K562 (cell line): ENCODE results near the gene AKT3. TPM values are rescaled to one million over a fixed set of nuclear protein-coding genes. Genes with fewer than 3 reads are reported as not detected.

ENCODE experiments used
- ATAC-seq: fragments of 200-7000 bp; cut with Tn5 transposase; 3 replicates; pipeline ENCODE4 v1.9.1; 2020; ENCODE audit warnings: moderate library complexity
- BruUV-seq: library from RNA; stranded (reverse); fragments of 400-500 nt; replicated peaks from 2 replicates; lab custom pipeline; 2021; lab: Mats Ljungman, UMichigan
- CTCF ChIA-PET: fragments of 300-600 bp; formaldehyde crosslinking; extraction: SDS; loops from one replicate; lab custom pipeline; 2021; ENCODE audit warnings: low intra/inter-chr PET ratio; lab: Yijun Ruan, JAX
- POLR2A ChIA-PET: fragments of 300-600, 350-650 bp; sonication (Branson Sonifier 250); formaldehyde crosslinking; extraction: SDS; loops from one replicate; lab custom pipeline; 2021; ENCODE audit warnings: antibody characterized with exemption, inconsistent platforms; lab: Yijun Ruan, JAX
- DNase-seq, 4 experiments: peaks; one replicate each; pipeline versions ENCODE4 v3.0.0 to v3.0.0-alpha.2; 2011 to 2018; ENCODE audit warnings: low spot score in 3 of 4, mixed read lengths in 3 of 4; ENCODE audit errors: extremely low read depth in 1 of 4
- FAIRE-seq: peaks from 2 replicates; lab custom pipeline; 2011; peaks lifted over from hg19 to GRCh38; lab: Jason Lieb, UNC
- H2AFZ ChIP-seq: 2 replicates; pipeline ENCODE4 v1.6.0; 2011; ENCODE audit warnings: low read depth, low read length, control low read depth, inconsistent platforms
- H3K27ac ChIP-seq: fragments of 200-600 bp; 3 replicates; pipeline ENCODE4 v1.8.0; 2011; ENCODE audit warnings: low read depth, mild to moderate bottlenecking, control low read depth, inconsistent platforms, low read length, moderate library complexity, mixed read lengths; ENCODE audit errors: extremely low read depth
- H3K27me3 ChIP-seq, 2 experiments: fragments of 300-600 bp in 1 of 2; 2 replicates in 1 of 2; 3 replicates in 1 of 2; pipeline versions ENCODE4 v1.6.0 to v1.8.0; 2011; ENCODE audit warnings: inconsistent platforms in 2 of 2, low read length in 2 of 2, mild to moderate bottlenecking in 1 of 2, mixed read lengths in 1 of 2, moderate library complexity in 1 of 2; ENCODE audit not compliant: control insufficient read depth in 2 of 2, insufficient read depth in 2 of 2
- H3K36me3 ChIP-seq: fragments of 300-600 bp; 3 replicates; pipeline ENCODE4 v1.8.0; 2011; ENCODE audit warnings: mild to moderate bottlenecking, low read length, inconsistent platforms; ENCODE audit not compliant: control insufficient read depth, insufficient read depth
- H3K4me1 ChIP-seq, 2 experiments: fragments of 200-600 bp in 1 of 2; replicated peaks in 1 of 2; 2 replicates in 1 of 2; 3 replicates in 1 of 2; pipeline versions ENCODE4 v1.5.1 to v1.8.0; 2011; ENCODE audit warnings: inconsistent platforms in 2 of 2, low read length in 2 of 2, mild to moderate bottlenecking in 1 of 2, mixed read lengths in 1 of 2, moderate library complexity in 1 of 2; ENCODE audit not compliant: control insufficient read depth in 2 of 2, insufficient read depth in 2 of 2
- H3K4me2 ChIP-seq: 2 replicates; pipeline ENCODE4 v1.6.1; 2011; ENCODE audit warnings: low read length, control low read depth, inconsistent platforms, mixed read lengths; ENCODE audit not compliant: insufficient read depth
- H3K4me3 ChIP-seq: fragments of 200-600 bp; sonication (generic), shearing (Covaris generic); 2 replicates; pipeline ENCODE4 v1.5.1; 2016; ENCODE audit warnings: control low read depth, inconsistent platforms
- H3K79me2 ChIP-seq: fragments of 200-600 bp; 3 replicates; pipeline ENCODE4 v1.8.0; 2011; ENCODE audit warnings: low read length, inconsistent platforms; ENCODE audit not compliant: control insufficient read depth, insufficient read depth
- H3K9ac ChIP-seq, 2 experiments: 2 replicates each; pipeline versions ENCODE4 v1.6.0 to v1.6.1; 2011; ENCODE audit warnings: low read depth in 2 of 2, low read length in 2 of 2, control low read depth in 1 of 2, inconsistent platforms in 1 of 2, mild to moderate bottlenecking in 1 of 2, mixed read lengths in 1 of 2; ENCODE audit not compliant: insufficient read depth in 1 of 2
- H3K9me1 ChIP-seq: one replicate; pipeline ENCODE4 v1.6.0; 2011; ENCODE audit warnings: inconsistent platforms, mild to moderate bottlenecking, low read length, moderate library complexity; ENCODE audit not compliant: control insufficient read depth, insufficient read depth
- H3K9me3 ChIP-seq: replicated peaks from 2 replicates; pipeline ENCODE4 v1.5.1; 2011; ENCODE audit warnings: low read depth, low read length, inconsistent platforms; ENCODE audit not compliant: control insufficient read depth, insufficient read depth
- H4K20me1 ChIP-seq: replicated peaks from 2 replicates; pipeline ENCODE4 v1.6.1; 2011; ENCODE audit warnings: low read length, inconsistent platforms, mixed read lengths; ENCODE audit not compliant: control insufficient read depth, insufficient read depth
- HMGN3 ChIP-seq: IDR thresholded peaks from 2 replicates; pipeline ENCODE4 v1.6.1; 2011; ENCODE audit warnings: borderline replicate concordance, low read depth, mild to moderate bottlenecking, mixed read lengths, low read length; ENCODE audit not compliant: insufficient read length; ENCODE audit errors: extremely low read depth
- KLF1 ChIP-seq: fragments of 450-650 bp; IDR thresholded peaks from 2 replicates; pipeline ENCODE4 v1.6.1; 2016; ENCODE audit warnings: missing genetic modification characterization, missing compliant biosample characterization
- NRF1 ChIP-seq, 2 experiments: fragments of 450-650 bp; IDR thresholded peaks in 1 of 2; conservative IDR thresholded peaks in 1 of 2; 2 replicates each; pipeline ENCODE4 v1.6.1; 2014; ENCODE audit warnings: mild to moderate bottlenecking in 2 of 2
- PCBP1 ChIP-seq: fragments of 200-400 bp; formaldehyde crosslinking; IDR thresholded peaks from 2 replicates; pipeline ENCODE4 v1.6.1; 2018; ENCODE audit warnings: mild to moderate bottlenecking, low read depth, low read length; ENCODE audit not compliant: poor library complexity, severe bottlenecking
- PHF8 ChIP-seq: fragments of 200-600 bp; sonication (generic); IDR thresholded peaks from 2 replicates; pipeline ENCODE4 v1.6.1; 2012; ENCODE audit warnings: mixed run types, mild to moderate bottlenecking, inconsistent platforms, low read length, moderate library complexity, borderline replicate concordance
- TOE1 ChIP-seq, 2 experiments: fragments of 450-650 bp in 1 of 2; sonication (generic) in 1 of 2; formaldehyde crosslinking in 1 of 2; IDR thresholded peaks; 2 replicates each; pipeline versions ENCODE4 v1.7.1 to v1.8.0; 2016 to 2022; ENCODE audit warnings: borderline replicate concordance in 2 of 2, mild to moderate bottlenecking in 2 of 2, antibody characterized with exemption in 1 of 2, inconsistent platforms in 1 of 2, low read depth in 1 of 2, missing genetic modification reagents in 1 of 2, moderate library complexity in 1 of 2
- ZNF140 ChIP-seq: fragments of 250-450 bp; sonication (Bioruptor Pico); IDR thresholded peaks from 2 replicates; pipeline ENCODE4 v1.8.0; 2021; ENCODE audit warnings: moderate library complexity, mild to moderate bottlenecking, inconsistent platforms
- WGBS: fragments of 100-300 bp; shearing (Covaris generic); methylation state at CpG from one replicate; pipeline ENCODE4 v1.1.6; 2016; ENCODE audit warnings: low coverage, mixed read lengths; ENCODE audit not compliant: insufficient coverage; ENCODE audit errors: missing lambda C conversion rate; 5-methylcytosine and 5-hydroxymethylcytosine counted together
- in situ Hi-C: fragments of 300-500 bp; cut with MboI; formaldehyde crosslinking; loops from 4 replicates; pipeline ENCODE4 v1.15.0; 2018; ENCODE audit warnings: inconsistent platforms, mixed read lengths
- intact Hi-C: fragments of 100-400 bp; cut with micrococcal nuclease; formaldehyde crosslinking; loops from 2 replicates; pipeline ENCODE4 v1.14.2; 2022
- polyA plus RNA-seq, 8 experiments: library from polyadenylated mRNA; depleted of rRNA in 4 of 8; stranded (reverse) in 5 of 8; unstranded in 3 of 8; fragments of >200 nt; fragmentation: Nextera tagmentation in 2 of 8; fragmentation: Illumina TruSeq in 1 of 8; extraction: Ambion mirVana in 2 of 8; extraction: Trizol in 1 of 8; gene quantifications; 2 replicates each; pipeline versions ENCODE4 v1.2.1 to v1.2.3, GENCODE V29; 2011 to 2014; ENCODE audit warnings: inconsistent platforms in 1 of 8, missing spikeins in 1 of 8
- total RNA-seq, 7 experiments: library from RNA; depleted of rRNA in 6 of 7; stranded (reverse); fragments of >200 nt in 6 of 7; fragmentation: Illumina TruSeq in 2 of 7; extraction: Trizol in 2 of 7; gene quantifications; 2 replicates each; pipeline versions ENCODE4 v1.2.1 to v1.2.3, GENCODE V29; 2011 to 2021; ENCODE audit warnings: low replicate concordance in 1 of 7
- TF ChIP-seq, protein P1 (sequence below), 2 experiments: fragments of 250-450 bp in 1 of 2; fragments of 450-650 bp in 1 of 2; sonication (Bioruptor Pico) in 1 of 2; IDR thresholded peaks; 2 replicates each; pipeline versions ENCODE4 v1.6.1 to v1.8.0; 2016 to 2021; ENCODE audit warnings: mild to moderate bottlenecking in 2 of 2, moderate library complexity in 2 of 2, missing compliant biosample characterization in 1 of 2, missing genetic modification characterization in 1 of 2

Gene AKT3
- total and polyA plus RNA-seq, 9 of the 15 experiments (the other 6 are each of a cell fraction or from before 2014, with no cell fraction given): 0.04 to 0.54 (median 0.18) TPM; not detected in 1

DNA sequence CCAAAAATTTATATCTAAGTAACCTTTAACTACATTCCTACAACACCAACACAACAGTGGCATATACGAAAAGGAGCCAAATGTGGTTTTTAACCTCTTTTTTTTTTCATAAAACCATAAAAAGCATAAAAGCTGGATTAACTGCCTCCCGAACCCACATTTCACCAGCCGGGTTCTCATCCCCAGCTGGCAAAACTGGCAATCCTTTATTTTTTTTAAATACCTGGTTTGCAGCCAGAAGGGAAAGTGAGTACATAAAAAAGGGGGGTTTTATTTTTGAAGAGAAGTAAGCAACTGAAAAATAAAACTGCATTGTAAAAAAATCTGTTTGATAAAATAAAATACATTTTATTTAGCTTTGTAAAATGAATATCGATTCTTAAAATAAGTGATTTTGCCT is 295.4 kb downstream of the AKT3 start:
- Histone ChIP-seq H3K9ac (no peak overlapping the region), H3K79me2 (no peaks in the 10 kb centered on the region), H3K36me3 (no peaks in the 10 kb centered on the region), H3K4me3 (no peak overlapping the region), H3K9me1 (no peaks in the 10 kb centered on the region), H3K9me3 (no peaks in the 10 kb centered on the region), H3K4me2 (no peak overlapping the region), H3K27ac (no peak overlapping the region), H2AFZ (no peak overlapping the region), H3K27me3 (no peaks in the 10 kb centered on the region), H3K4me1 (no peaks in the 10 kb centered on the region), H4K20me1 (no peaks in the 10 kb centered on the region)
- DNase-seq (no peak), FAIRE-seq (no peak), ATAC-seq (no peak)
- intact Hi-C loops (loop anchor here (5.0 kb wide), 1 partner anchor 193 kb away; no protein-coding TSS in a partner anchor), in situ Hi-C loops (no loop called here)
- no TSS peak for BruUV-seq
- 1% methylated on average over 4 of the region's 4 CpGs for WGBS
- CTCF ChIA-PET: no interaction called here
- POLR2A ChIA-PET: no interaction called here
- TF ChIP-seq, protein P1, sequence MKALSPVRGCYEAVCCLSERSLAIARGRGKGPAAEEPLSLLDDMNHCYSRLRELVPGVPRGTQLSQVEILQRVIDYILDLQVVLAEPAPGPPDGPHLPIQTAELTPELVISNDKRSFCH (CRISPR knock-in tag; IDR thresholded peaks at IDR 0.05): no peak
- TF ChIP-seq, protein P1 (tag; IDR thresholded peaks at IDR 0.05): no peak
- TF ChIP-seq KLF1 (no peak), PHF8 (no peak), PCBP1 (no peak), HMGN3 (no peak), NRF1 (conservative IDR thresholded peaks at IDR 0.05 in 1 of 2, IDR thresholded peaks at IDR 0.05 in 1 of 2) (no peak), TOE1 (IDR thresholded peaks at IDR 0.05; ENCODE audit: borderline replicate concordance) (no peak), TOE1 (CRISPR knock-in tag; IDR thresholded peaks at IDR 0.05; ENCODE audit: borderline replicate concordance, low read depth) (no peak), ZNF140 (CRISPR knock-in tag) (no peak)
